GM19351 (cell line): Measurements from ENCODE around the gene ARF6.
"Not testable (repeated sequence)": the region's sequence is repeated elsewhere in the genome, so short reads cannot be mapped to it uniquely, and the experiment has no call there.

Source experiments
- ATAC-seq: cut with Tn5 transposase; IDR thresholded peaks from one replicate; pipeline ENCODE4 v1.9.1; 2021; ENCODE audit warnings: mild to moderate bottlenecking, moderate library complexity; ENCODE audit not compliant: unreplicated experiment

ARF6 gene

DNA sequence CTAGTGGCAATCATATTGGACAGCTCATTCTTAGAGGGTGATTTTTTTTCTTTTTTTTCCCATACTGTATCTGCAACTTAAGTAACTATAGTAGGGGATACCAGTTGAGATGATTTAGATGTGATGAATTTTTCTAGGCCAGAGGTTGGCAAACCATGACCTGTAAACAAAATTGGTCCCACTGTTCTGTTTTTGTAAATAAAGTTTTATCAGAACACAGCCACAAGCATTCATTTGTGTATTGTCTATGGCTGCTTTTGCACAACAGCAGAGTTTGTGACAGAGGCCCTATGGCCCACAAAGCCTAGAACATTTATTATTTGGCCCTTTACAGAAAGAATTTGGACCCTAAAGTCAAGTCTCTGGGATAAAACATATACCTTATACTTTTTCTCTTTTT is 11.4 kb downstream of the ARF6 start:
- no peak for ATAC-seq

- no peak for ATAC-seq
Measured at GRCh38 chr14:49905989-49906388, 13.1 kb downstream of the ARF6 start.

- ATAC-seq: no peak
Measured at GRCh38 chr14:49907186-49907585, 14.3 kb downstream of the ARF6 start.

GRCh38 chr14:49908433-49908782 is 15.5 kb downstream of the ARF6 start:
- ATAC-seq: no peak

DNA sequence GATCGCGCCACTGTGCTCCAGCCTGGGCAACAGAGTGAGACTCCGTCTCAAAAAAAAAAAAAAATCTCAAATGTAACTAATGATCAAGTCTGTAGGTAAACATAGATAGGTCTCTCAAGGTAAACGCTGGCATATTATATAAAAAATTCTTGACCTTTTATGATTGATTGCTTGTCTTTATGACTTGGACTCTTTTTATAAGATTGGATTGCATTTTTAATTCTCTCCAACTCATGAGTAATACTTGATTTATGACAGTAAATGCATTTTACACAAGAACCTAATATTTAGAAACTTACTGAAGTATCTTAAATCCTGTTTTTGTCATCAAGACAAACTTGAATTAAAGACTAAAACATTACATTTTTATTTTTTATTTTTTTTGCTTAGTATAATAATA is 16.1 kb downstream of the ARF6 start:
- ATAC-seq: no peak

GRCh38 chr14:49915085-49915484 is 22.2 kb downstream of the ARF6 start:
- no peak for ATAC-seq

- ATAC-seq: no peak
Measured at GRCh38 chr14:49918706-49919105, 25.8 kb downstream of the ARF6 start.

GRCh38 chr14:49919825-49920659 is 27.2 kb downstream of the ARF6 start:
- no peak for ATAC-seq

DNA sequence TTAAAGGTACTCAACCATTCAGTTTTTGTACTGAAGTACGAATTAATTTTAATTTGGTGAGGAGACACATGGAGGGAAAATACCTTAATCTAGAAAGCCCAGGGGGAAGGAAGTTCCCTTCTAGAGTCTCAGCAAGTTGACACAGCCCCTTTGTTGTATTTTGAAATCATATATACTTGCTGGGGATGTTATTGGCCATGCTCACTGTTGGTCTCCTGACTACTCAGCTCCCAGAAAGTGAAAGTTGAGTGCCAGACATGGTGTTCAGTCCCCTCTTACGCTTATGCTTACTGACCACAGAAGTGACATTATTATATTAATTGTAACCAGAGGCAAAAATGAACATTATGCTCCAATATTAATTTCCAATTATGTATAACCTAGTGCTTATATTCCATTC is 28.1 kb downstream of the ARF6 start:
- no peak for ATAC-seq

DNA sequence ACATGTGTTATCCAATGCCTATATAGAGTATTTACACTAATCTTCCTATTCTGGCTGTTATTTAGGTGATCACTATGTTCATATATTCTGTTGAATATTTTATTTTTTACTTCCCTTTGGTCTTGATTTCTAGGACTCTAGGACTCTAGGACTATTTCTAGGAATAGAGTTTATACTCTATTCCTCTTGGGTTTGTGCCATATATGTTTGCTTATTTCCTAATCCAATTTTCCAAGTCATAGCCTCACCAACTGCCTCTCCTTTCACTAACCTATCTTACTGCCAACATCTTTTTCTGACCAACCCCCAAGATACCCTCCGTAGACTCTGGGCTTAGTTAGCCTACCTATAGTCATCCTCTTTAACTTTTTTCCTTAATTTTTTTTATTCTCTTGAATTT is 28.5 kb downstream of the ARF6 start:
- ATAC-seq: no peak

GRCh38 chr14:49923442-49923841 is 30.6 kb downstream of the ARF6 start:
- no peak for ATAC-seq

DNA sequence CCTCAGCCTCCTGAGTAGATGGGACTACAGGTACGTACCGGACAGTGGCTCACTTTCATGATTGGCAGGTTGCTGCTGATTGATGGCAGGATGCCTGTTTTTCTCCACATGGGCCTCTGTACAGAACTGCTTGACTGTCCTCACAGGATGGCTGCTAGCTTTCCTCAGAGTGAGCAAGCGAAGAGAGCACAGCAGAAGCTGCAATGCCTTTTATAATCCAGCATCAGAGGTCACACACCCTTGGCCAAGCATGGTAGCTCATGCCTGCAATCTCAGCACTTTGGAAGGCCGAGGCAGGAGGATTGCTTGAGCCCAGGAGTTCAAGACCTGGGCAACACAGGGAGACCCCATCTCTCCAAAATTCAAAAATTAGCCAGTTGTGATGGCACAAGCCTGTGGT is 31.0 kb downstream of the ARF6 start:
- ATAC-seq: no peak

GRCh38 chr14:49924852-49925251 is 32.0 kb downstream of the ARF6 start:
- no peak for ATAC-seq

GRCh38 chr14:49926803-49927202 is 33.9 kb downstream of the ARF6 start:
- no peak for ATAC-seq

- ATAC-seq: no peak
Measured at GRCh38 chr14:49928015-49928414, 35.1 kb downstream of the ARF6 start.

DNA sequence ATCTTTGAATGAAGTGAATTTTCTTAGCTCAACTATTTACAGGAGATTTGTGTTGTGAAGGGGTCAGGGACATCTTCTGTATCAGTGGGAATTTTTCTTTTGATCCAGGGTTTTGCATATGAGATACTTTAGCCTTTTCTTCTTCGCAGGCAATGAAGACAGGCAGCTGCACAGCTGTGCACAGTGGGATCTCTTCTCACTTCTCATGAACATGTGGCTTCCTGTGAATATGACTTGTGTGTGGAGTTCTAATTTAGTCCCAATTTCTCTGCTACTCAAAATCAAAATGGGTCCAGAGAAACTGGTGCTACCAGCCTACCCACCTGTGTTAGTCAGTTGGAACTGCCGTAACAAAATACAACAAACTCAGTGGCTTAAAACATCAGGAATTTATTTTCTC is 37.8 kb downstream of the ARF6 start:
- no peak for ATAC-seq

DNA sequence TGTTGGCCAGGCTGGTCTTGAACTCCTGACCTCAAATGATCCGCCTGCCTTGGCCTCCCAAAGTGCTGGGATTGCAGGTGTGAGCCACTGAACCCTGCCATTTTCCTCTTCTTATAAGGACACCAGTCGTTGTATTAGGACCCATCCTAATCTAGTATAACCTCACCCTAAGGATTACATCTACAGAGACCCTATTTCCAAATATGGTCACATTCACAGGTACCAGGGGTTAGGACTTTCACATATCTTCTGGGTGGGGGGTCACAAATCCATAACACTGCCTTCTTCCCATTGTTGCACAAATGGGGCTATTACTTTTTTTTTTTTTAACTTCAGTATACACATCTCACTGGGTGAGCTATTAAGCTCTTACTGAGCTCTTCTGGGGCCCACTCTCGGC is 38.6 kb downstream of the ARF6 start:
- ATAC-seq: no peak

- no peak for ATAC-seq
Measured at GRCh38 chr14:49933128-49933527, 40.2 kb downstream of the ARF6 start.

GRCh38 chr14:49933704-49934103 is 40.8 kb downstream of the ARF6 start:
- no peak for ATAC-seq

GRCh38 chr14:49934646-49935045 is 41.8 kb downstream of the ARF6 start:
- no peak for ATAC-seq

DNA sequence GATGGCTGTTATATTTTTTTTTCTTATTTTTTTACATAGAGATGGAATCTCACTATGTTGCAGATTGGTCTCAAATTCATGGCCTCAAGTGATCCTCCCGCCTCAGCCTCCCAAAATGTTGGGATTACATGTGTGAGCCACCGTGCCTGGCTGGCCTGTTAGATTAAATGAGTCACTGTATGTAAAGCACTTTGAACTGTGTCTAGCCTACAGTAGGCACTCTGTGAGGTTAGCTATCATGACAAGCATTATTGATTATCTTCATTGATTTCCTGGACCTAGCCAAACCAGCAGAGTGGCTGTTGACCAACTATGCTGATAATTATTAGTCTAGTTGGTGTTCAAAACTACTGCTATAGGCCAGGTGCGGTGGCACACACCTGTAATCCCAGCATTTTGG is 42.6 kb downstream of the ARF6 start:
- ATAC-seq: no peak

- ATAC-seq: not testable (repeated sequence)
Measured at GRCh38 chr14:49936246-49936645, 43.4 kb downstream of the ARF6 start.

DNA sequence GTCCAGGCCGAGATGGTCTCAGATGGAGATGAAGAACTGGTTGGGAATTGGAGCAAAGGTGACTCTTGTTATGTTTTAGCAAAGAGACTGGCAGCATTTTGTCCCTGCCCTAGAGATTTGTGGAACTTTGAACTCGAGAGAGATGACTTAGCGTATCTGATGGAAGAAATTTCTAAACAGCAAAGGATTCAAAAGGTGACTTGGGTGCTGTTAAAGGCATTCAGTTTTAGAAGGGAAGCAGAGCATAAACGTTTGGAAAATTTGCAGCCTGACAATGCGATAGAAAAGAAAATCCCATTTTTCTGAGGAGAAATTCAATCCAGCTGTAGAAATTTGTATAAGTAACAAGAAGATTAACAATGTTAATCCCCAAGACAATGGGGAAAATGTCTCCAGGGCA is 44.0 kb downstream of the ARF6 start:
- not testable (repeated sequence) for ATAC-seq
